Right lobe of liver (tissue), 4 donors: ENCODE results near the gene TLCD3A.

ENCODE experiments used
- POLR2A ChIP-seq: fragments of 450-650 bp; IDR thresholded peaks from one replicate; pipeline ENCODE4 v1.6.1; 2017; ENCODE audit warnings: antibody characterized with exemption, mild to moderate bottlenecking
- TF ChIP-seq, protein P1 (sequence below), 4 donors: fragments of 200-600 bp in 3 of 4; fragments of 450-650 bp in 1 of 4; IDR thresholded peaks; one replicate each; pipeline versions ENCODE4 v1.5.1 to v1.8.0; 2016 to 2022; ENCODE audit warnings: antibody characterized with exemption in 4 of 4, mild to moderate bottlenecking in 2 of 4
- donor health status: DM: no; HTN: no; CAD: no.
- donor health status: DM: no; HTN: no; CAD: no.
- donor health status: DM: no; HTN: yes; CAD: no.

DNA sequence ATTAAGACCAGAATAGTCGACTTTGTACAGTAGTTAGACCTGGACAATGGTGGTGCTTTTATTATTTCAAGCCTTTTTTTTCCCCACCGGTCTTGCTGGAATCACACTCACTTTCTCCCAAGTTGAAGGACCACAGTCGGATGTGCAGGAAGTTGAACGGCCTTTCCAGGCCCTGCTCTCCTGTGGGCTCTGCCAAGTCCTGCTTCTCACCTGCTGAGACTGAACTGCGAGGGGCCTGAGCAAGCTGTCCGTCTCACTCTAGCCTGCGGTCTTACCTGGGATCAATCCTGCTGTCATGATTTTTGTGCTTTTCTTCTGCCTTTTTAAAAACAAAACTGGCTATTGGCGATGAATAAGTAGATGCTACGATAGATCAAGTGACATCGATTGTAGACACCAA, 1.3 kb downstream of the TLCD3A start:
- TF ChIP-seq, protein P1, sequence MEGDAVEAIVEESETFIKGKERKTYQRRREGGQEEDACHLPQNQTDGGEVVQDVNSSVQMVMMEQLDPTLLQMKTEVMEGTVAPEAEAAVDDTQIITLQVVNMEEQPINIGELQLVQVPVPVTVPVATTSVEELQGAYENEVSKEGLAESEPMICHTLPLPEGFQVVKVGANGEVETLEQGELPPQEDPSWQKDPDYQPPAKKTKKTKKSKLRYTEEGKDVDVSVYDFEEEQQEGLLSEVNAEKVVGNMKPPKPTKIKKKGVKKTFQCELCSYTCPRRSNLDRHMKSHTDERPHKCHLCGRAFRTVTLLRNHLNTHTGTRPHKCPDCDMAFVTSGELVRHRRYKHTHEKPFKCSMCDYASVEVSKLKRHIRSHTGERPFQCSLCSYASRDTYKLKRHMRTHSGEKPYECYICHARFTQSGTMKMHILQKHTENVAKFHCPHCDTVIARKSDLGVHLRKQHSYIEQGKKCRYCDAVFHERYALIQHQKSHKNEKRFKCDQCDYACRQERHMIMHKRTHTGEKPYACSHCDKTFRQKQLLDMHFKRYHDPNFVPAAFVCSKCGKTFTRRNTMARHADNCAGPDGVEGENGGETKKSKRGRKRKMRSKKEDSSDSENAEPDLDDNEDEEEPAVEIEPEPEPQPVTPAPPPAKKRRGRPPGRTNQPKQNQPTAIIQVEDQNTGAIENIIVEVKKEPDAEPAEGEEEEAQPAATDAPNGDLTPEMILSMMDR (IDR thresholded peaks at IDR 0.05) = no peak
- no peak for TF ChIP-seq POLR2A
